HepG2 (cell line): ENCODE results near the gene GSTM2. TPM values are rescaled to one million over a fixed set of nuclear protein-coding genes. Genes with fewer than 3 reads are reported as not detected.

Experiments used
- BRD4 ChIP-seq: sonication (generic); formaldehyde crosslinking; IDR thresholded peaks from 2 replicates; pipeline ENCODE4 v1.4.0; 2020; ENCODE audit warnings: missing genetic modification reagents
- CBX1 ChIP-seq: IDR thresholded peaks from one replicate; pipeline ENCODE4 v1.6.1; 2016; ENCODE audit warnings: antibody characterized with exemption, low read depth
- DBP ChIP-seq: sonication (generic); formaldehyde crosslinking; IDR thresholded peaks from 2 replicates; pipeline ENCODE4 v1.4.0; 2020; ENCODE audit warnings: missing genetic modification reagents; ENCODE audit errors: not compliant biosample characterization
- E2F2 ChIP-seq: sonication (generic); formaldehyde crosslinking; IDR thresholded peaks from 2 replicates; pipeline ENCODE4 v1.4.0; 2020; ENCODE audit warnings: missing genetic modification reagents, borderline replicate concordance
- NAIF1 ChIP-seq: sonication (generic); formaldehyde crosslinking; IDR thresholded peaks from 2 replicates; pipeline ENCODE4 v1.5.0; 2020; ENCODE audit warnings: mild to moderate bottlenecking, missing genetic modification reagents, borderline replicate concordance
- ONECUT2 ChIP-seq: sonication (generic); formaldehyde crosslinking; IDR thresholded peaks from 2 replicates; pipeline ENCODE4 v1.4.0; 2020; ENCODE audit warnings: missing genetic modification reagents
- PAXIP1 ChIP-seq: sonication (generic); formaldehyde crosslinking; conservative IDR thresholded peaks from 2 replicates; pipeline ENCODE4 v1.4.0; 2020; ENCODE audit warnings: mild to moderate bottlenecking, missing genetic modification reagents, moderate library complexity
- RFX3 ChIP-seq: IDR thresholded peaks from 2 replicates; pipeline ENCODE4 v1.6.1; 2016; ENCODE audit warnings: missing biosample characterization, missing genetic modification reagents
- SAP130 ChIP-seq: IDR thresholded peaks from 2 replicates; pipeline ENCODE4 v1.6.1; 2016; ENCODE audit warnings: low read depth
- SMARCE1 ChIP-seq: fragments of 450-650 bp; IDR thresholded peaks from 2 replicates; pipeline ENCODE4 v1.6.1; 2017; ENCODE audit warnings: borderline replicate concordance
- TBX3 ChIP-seq: fragments of 450-650 bp; IDR thresholded peaks from 2 replicates; pipeline ENCODE4 v1.6.1; 2017; ENCODE audit warnings: antibody characterized with exemption, mild to moderate bottlenecking, inconsistent platforms, borderline replicate concordance
- TCF12 ChIP-seq, 2 experiments: fragments of 450-650 bp in 1 of 2; sonication (generic) in 1 of 2; formaldehyde crosslinking in 1 of 2; IDR thresholded peaks; 2 replicates each; pipeline versions ENCODE4 v1.6.1 to v1.8.0; 2017 to 2022; ENCODE audit warnings: antibody characterized with exemption in 1 of 2, mild to moderate bottlenecking in 1 of 2, missing genetic modification reagents in 1 of 2, moderate library complexity in 1 of 2
- TEAD3 ChIP-seq: optimal IDR thresholded peaks from 2 replicates; pipeline ENCODE3; 2016; ENCODE audit warnings: borderline replicate concordance
- THAP11 ChIP-seq: IDR thresholded peaks from 2 replicates; pipeline ENCODE4 v1.6.1; 2016; ENCODE audit warnings: missing biosample characterization, missing genetic modification reagents
- U2AF1 ChIP-seq: fragments of 200-400 bp; formaldehyde crosslinking; optimal IDR thresholded peaks from 2 replicates; pipeline ENCODE3; 2017; ENCODE audit warnings: mild to moderate bottlenecking, low read depth, low read length
- ZBTB7B ChIP-seq: sonication (generic); formaldehyde crosslinking; IDR thresholded peaks from 2 replicates; pipeline ENCODE4 v1.4.0; 2020; ENCODE audit warnings: missing genetic modification reagents
- ZFP36L2 ChIP-seq: sonication (generic); formaldehyde crosslinking; IDR thresholded peaks from 2 replicates; pipeline ENCODE4 v1.4.0; 2020; ENCODE audit warnings: missing genetic modification reagents
- ZKSCAN5 ChIP-seq: sonication (generic); formaldehyde crosslinking; IDR thresholded peaks from 2 replicates; pipeline ENCODE4 v1.5.1; 2020; ENCODE audit warnings: mild to moderate bottlenecking, missing genetic modification reagents
- ZNF275 ChIP-seq: sonication (generic); formaldehyde crosslinking; IDR thresholded peaks from 2 replicates; pipeline ENCODE4 v1.8.0; 2022; ENCODE audit warnings: missing genetic modification reagents, mild to moderate bottlenecking, inconsistent platforms, borderline replicate concordance
- ZNF317 ChIP-seq: sonication (generic); formaldehyde crosslinking; IDR thresholded peaks from 2 replicates; pipeline ENCODE4 v1.5.0; 2020; ENCODE audit warnings: mild to moderate bottlenecking, missing genetic modification reagents
- ZNF333 ChIP-seq: sonication (generic); formaldehyde crosslinking; IDR thresholded peaks from 2 replicates; pipeline ENCODE4 v1.4.0; 2020; ENCODE audit warnings: mild to moderate bottlenecking, missing genetic modification reagents, borderline replicate concordance
- ZNF335 ChIP-seq: sonication (generic); formaldehyde crosslinking; IDR thresholded peaks from 2 replicates; pipeline ENCODE4 v1.4.0; 2020; ENCODE audit warnings: missing genetic modification reagents
- ZNF547 ChIP-seq: sonication (generic); formaldehyde crosslinking; IDR thresholded peaks from 2 replicates; pipeline ENCODE4 v1.5.1; 2020; ENCODE audit warnings: mild to moderate bottlenecking, missing genetic modification reagents
- ZNF775 ChIP-seq: sonication (generic); formaldehyde crosslinking; IDR thresholded peaks from 2 replicates; pipeline ENCODE4 v1.4.0; 2020; ENCODE audit warnings: missing genetic modification reagents, mild to moderate bottlenecking, moderate library complexity, borderline replicate concordance
- polyA plus RNA-seq, 8 experiments: library from polyadenylated mRNA; depleted of rRNA in 3 of 8; stranded (reverse) in 7 of 8; unstranded in 1 of 8; fragments of >200 nt; fragmentation: Illumina TruSeq in 4 of 8; extraction: Trizol in 4 of 8; gene quantifications; 2 replicates each; pipeline versions ENCODE4 v1.2.1 to v1.2.3, GENCODE V29; 2011 to 2016; ENCODE audit warnings: low read depth in 4 of 8, missing spikeins in 1 of 8, mixed read lengths in 1 of 8; ENCODE audit not compliant: insufficient read depth in 1 of 8
- total RNA-seq, 5 experiments: library from RNA; depleted of rRNA; stranded (reverse); fragments of >200 nt; fragmentation: Illumina TruSeq; extraction: Trizol; gene quantifications; 2 replicates each; pipeline ENCODE4 v1.2.3, GENCODE V29; 2016; ENCODE audit warnings: low read depth in 1 of 5

GSTM2 gene
- total and polyA plus RNA-seq, 2 of the 13 experiments (the other 11 are each of a cell fraction or from before 2014, with no cell fraction given) = 7.0 to 15.0 TPM

GRCh38 chr1:109655615-109656519 lies 12.0 kb upstream of the GSTM2 start, which contains the start of gene GSTM4 (continued):
- TF ChIP-seq ZNF547 (CRISPR knock-in tag) = peak; percentile 87
- TF ChIP-seq ZNF775 = peak; percentile 71; the same call in 1 of the 2 replicates
- TF ChIP-seq ZNF317 (CRISPR knock-in tag) = peak; percentile 57
- no peak for TF ChIP-seq BRD4 (CRISPR knock-in tag)
- TF ChIP-seq ZBTB7B = peak; percentile 84
- TF ChIP-seq ONECUT2 (CRISPR knock-in tag) = no peak
- peak; percentile 74 for TF ChIP-seq THAP11 (CRISPR knock-in tag)
- TF ChIP-seq ZKSCAN5 = no peak
- TF ChIP-seq TCF12 (IDR thresholded peaks at IDR 0.05) = no peak
- 0 out of 2 replicates have a peak, but pooled peaks have one; percentile 61 for TF ChIP-seq TCF12 (CRISPR knock-in tag; IDR thresholded peaks at IDR 0.05)
- TF ChIP-seq PAXIP1 (CRISPR knock-in tag) = peak; percentile 63
- TF ChIP-seq U2AF1 = no peak
- no peak for TF ChIP-seq DBP (CRISPR knock-in tag)
- TF ChIP-seq SAP130 = peak; percentile 84
- TF ChIP-seq ZNF333 = no peak
- TF ChIP-seq ZNF335 (CRISPR knock-in tag) = peak; percentile 34; the same call in 1 of the 2 replicates
- TF ChIP-seq RFX3 (CRISPR knock-in tag) = no peak
- no peak for TF ChIP-seq ZFP36L2 (CRISPR knock-in tag)
- TF ChIP-seq CBX1 = no peak
- no peak for TF ChIP-seq TBX3
- TF ChIP-seq ZNF275 = peak; percentile 89; the same call in 1 of the 2 replicates
- no peak for TF ChIP-seq SMARCE1
- no peak for TF ChIP-seq TEAD3
- TF ChIP-seq E2F2 (CRISPR knock-in tag) = no peak
- TF ChIP-seq NAIF1 (CRISPR knock-in tag) = no peak
